DOHH2 (cell line): ENCODE data around the gene ADAMTS12.

Source experiments
- H3F3A ChIP-seq: fragments of 200-600 bp; sonication (generic), shearing (Covaris generic); 2 replicates; pipeline ENCODE4 v1.6.0; 2016; ENCODE audit warnings: antibody characterized with exemption, mild to moderate bottlenecking; ENCODE audit not compliant: control insufficient read depth, insufficient read depth
- H3K27ac ChIP-seq: fragments of 200-600 bp; sonication (generic); 2 replicates; pipeline ENCODE4 v1.5.1; 2014; ENCODE audit warnings: low read depth, mild to moderate bottlenecking, low read length, moderate library complexity
- H3K27me3 ChIP-seq: fragments of 200-600 bp; sonication (generic); 2 replicates; pipeline ENCODE4 v1.6.1; 2014; ENCODE audit warnings: mild to moderate bottlenecking, low read length, mixed read lengths; ENCODE audit not compliant: control insufficient read depth
- H3K36me3 ChIP-seq: fragments of 200-600 bp; sonication (generic); 2 replicates; pipeline ENCODE4 v1.6.1; 2014; ENCODE audit warnings: mild to moderate bottlenecking, low read length, moderate library complexity, mixed read lengths; ENCODE audit not compliant: control insufficient read depth
- H3K4me1 ChIP-seq: fragments of 200-600 bp; sonication (generic); 2 replicates; pipeline ENCODE4 v1.6.1; 2014; ENCODE audit warnings: mild to moderate bottlenecking, low read length, mixed read lengths; ENCODE audit not compliant: control insufficient read depth
- H3K4me2 ChIP-seq: fragments of 200-600 bp; sonication (generic); 2 replicates; pipeline ENCODE4 v1.6.0; 2014; ENCODE audit warnings: mild to moderate bottlenecking, low read length, moderate library complexity
- H3K4me3 ChIP-seq: fragments of 200-600 bp; sonication (generic); 2 replicates; pipeline ENCODE4 v1.5.1; 2014; ENCODE audit warnings: mild to moderate bottlenecking, low read length, mixed read lengths
- H3K79me2 ChIP-seq: fragments of 200-600 bp; sonication (generic); 2 replicates; pipeline ENCODE4 v1.6.1; 2014; ENCODE audit warnings: mild to moderate bottlenecking, low read length, mixed read lengths; ENCODE audit not compliant: control insufficient read depth
- H3K9me2 ChIP-seq: fragments of 200-600 bp; sonication (generic); replicated peaks from 2 replicates; pipeline ENCODE4 v1.6.1; 2014; ENCODE audit warnings: mild to moderate bottlenecking, low read length, mixed read lengths; ENCODE audit not compliant: control insufficient read depth
- H3K9me3 ChIP-seq: fragments of 200-600 bp; sonication (generic); 2 replicates; pipeline ENCODE4 v1.6.1; 2014; ENCODE audit warnings: antibody characterized with exemption, low read length, mixed read lengths; ENCODE audit not compliant: control insufficient read depth, insufficient read depth
- H4K20me1 ChIP-seq: fragments of 200-600 bp; sonication (generic); 2 replicates; pipeline ENCODE4 v1.6.0; 2014; ENCODE audit warnings: low read depth, mild to moderate bottlenecking, antibody characterized with exemption, low read length, moderate library complexity; ENCODE audit not compliant: control insufficient read depth, insufficient read depth
- CTCF ChIP-seq: fragments of 200-600 bp; sonication (generic); IDR thresholded peaks from one replicate; pipeline ENCODE4 v1.5.1; 2014; ENCODE audit warnings: antibody characterized with exemption, mild to moderate bottlenecking, low read depth, low read length; ENCODE audit not compliant: poor library complexity, severe bottlenecking
- EZH2phosphoT487 ChIP-seq: fragments of 200-600 bp; sonication (generic); IDR thresholded peaks from 2 replicates; pipeline ENCODE4 v1.6.1; 2017; ENCODE audit warnings: borderline replicate concordance, mild to moderate bottlenecking, antibody characterized with exemption, low read length, moderate library complexity, mixed read lengths

ADAMTS12 gene

GRCh38 chr5:33621514-33621913, 270.3 kb downstream of the ADAMTS12 start:
- TF ChIP-seq EZH2phosphoT487 = no peak
- TF ChIP-seq CTCF = no peak
- H3K4me3 ChIP-seq = no peak overlapping the region
- H3K4me2 ChIP-seq = no peak overlapping the region
- H4K20me1 ChIP-seq = no peaks in the 10 kb centered on the region
- H3K27me3 ChIP-seq = no peaks in the 10 kb centered on the region
- no peaks in the 10 kb centered on the region for H3F3A ChIP-seq
- no peaks in the 10 kb centered on the region for H3K36me3 ChIP-seq
- no peaks in the 10 kb centered on the region for H3K4me1 ChIP-seq
- no peak overlapping the region for H3K27ac ChIP-seq
- H3K9me2 ChIP-seq = no peaks in the 10 kb centered on the region
- no peaks in the 10 kb centered on the region; the same call in 1 of the 2 replicates for H3K9me3 ChIP-seq
- no peaks in the 10 kb centered on the region for H3K79me2 ChIP-seq

- no peak overlapping the region for H3K27ac ChIP-seq
- no peaks in the 10 kb centered on the region for H3F3A ChIP-seq
- H3K36me3 ChIP-seq = no peaks in the 10 kb centered on the region
- H3K79me2 ChIP-seq = no peaks in the 10 kb centered on the region
- H3K4me2 ChIP-seq = no peak overlapping the region
- no peak overlapping the region for H3K4me3 ChIP-seq
- H3K9me2 ChIP-seq = no peaks in the 10 kb centered on the region
- no peaks in the 10 kb centered on the region for H3K4me1 ChIP-seq
- no peaks in the 10 kb centered on the region for H4K20me1 ChIP-seq
- no peak for TF ChIP-seq EZH2phosphoT487
- TF ChIP-seq CTCF = no peak
- H3K27me3 ChIP-seq = no peaks in the 10 kb centered on the region
- no peaks in the 10 kb centered on the region for H3K9me3 ChIP-seq
These were observed 277.8 kb downstream of the ADAMTS12 start for GRCh38 chr5:33614039-33614438.

- H3K9me3 ChIP-seq = no peaks in the 10 kb centered on the region
- no peak overlapping the region for H3K4me2 ChIP-seq
- no peaks in the 10 kb centered on the region for H3K36me3 ChIP-seq
- no peak for TF ChIP-seq CTCF
- no peak for TF ChIP-seq EZH2phosphoT487
- no peak overlapping the region for H3K27ac ChIP-seq
- no peak overlapping the region for H3K4me3 ChIP-seq
- no peaks in the 10 kb centered on the region for H3F3A ChIP-seq
- H3K9me2 ChIP-seq = no peaks in the 10 kb centered on the region
- no peaks in the 10 kb centered on the region for H3K4me1 ChIP-seq
- no peaks in the 10 kb centered on the region for H3K27me3 ChIP-seq
- H3K79me2 ChIP-seq = no peaks in the 10 kb centered on the region
- no peaks in the 10 kb centered on the region for H4K20me1 ChIP-seq
These were observed 279.4 kb downstream of the ADAMTS12 start for GRCh38 chr5:33612386-33612785.

GRCh38 chr5:33611877-33612276, 279.9 kb downstream of the ADAMTS12 start:
- Histone ChIP-seq H3K27me3 (no peaks in the 10 kb centered on the region), H3K4me1 (no peaks in the 10 kb centered on the region), H3F3A (no peaks in the 10 kb centered on the region), H3K36me3 (no peaks in the 10 kb centered on the region), H4K20me1 (no peaks in the 10 kb centered on the region), H3K4me2 (no peak overlapping the region), H3K9me2 (no peaks in the 10 kb centered on the region), H3K79me2 (no peaks in the 10 kb centered on the region), H3K27ac (no peak overlapping the region), H3K4me3 (no peak overlapping the region), H3K9me3 (no peaks in the 10 kb centered on the region)
- no peak for TF ChIP-seq EZH2phosphoT487
